ENCODE measurements around the gene RAET1E.
"Not testable (repeated sequence)": the region's sequence is repeated elsewhere in the genome, so short reads cannot be mapped to it uniquely, and the experiment has no call there.

RAET1E gene

DNA sequence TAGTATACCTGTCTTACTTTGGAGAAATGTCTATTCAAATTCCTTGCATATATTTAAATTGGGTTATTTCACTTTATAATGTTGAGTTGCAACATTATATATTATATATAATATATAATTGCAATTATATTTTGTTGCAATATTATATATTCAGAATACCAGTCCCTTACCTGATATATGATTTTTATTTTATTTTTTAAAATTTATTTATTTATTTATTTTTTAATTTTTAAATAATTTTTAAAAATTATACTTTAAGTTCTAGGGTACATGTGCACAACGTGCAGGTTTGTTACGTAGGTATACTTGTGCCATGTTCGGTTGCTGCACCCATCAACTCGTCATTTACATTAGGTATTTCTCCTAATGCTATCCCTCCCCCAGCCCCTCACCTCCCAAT is 29.1 kb upstream of the RAET1E start:
- not testable (repeated sequence) for DNase-seq (ENCODE audit: low spot score)

DNA sequence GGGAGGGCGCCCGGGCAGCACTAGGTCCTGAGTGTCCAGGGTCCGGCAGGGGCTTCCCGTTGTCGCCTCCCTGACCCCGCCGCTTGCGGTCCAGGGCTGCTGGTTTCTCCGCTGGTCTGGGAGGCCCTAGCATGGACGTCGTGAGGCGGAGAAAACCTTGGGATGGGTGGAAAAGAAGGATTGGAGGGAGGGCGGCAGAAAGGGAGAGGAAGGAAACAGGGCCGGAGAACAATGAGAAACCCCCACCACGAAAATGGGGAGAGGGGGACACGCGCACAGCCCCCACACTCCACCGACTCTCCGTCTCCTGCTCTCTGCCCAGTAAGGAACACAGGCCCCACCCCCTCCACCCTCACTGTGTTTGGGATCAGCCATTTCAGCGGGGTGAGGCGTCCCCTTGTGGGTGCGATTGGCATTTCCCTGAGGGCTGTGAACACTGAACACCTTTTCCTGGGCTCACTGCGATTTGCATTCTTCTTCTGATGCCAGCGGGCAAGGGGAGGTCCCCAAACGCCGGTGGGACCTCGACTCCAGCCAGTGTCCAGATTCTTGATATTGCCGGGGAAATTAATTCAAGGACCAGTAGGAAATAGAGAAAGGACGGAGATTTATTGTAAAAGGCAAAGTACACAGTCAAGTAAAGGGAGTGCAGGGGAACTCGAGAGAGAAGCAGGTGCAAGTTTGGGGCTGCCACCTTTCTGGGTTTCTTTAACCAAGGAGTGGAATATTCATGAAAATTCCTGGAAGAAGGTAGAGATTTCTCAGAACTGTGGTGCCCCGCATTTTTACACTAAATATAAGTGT is 28.3 kb upstream of the RAET1E start:
- DNase-seq (ENCODE audit: low spot score), result peak; percentile 84

DNA sequence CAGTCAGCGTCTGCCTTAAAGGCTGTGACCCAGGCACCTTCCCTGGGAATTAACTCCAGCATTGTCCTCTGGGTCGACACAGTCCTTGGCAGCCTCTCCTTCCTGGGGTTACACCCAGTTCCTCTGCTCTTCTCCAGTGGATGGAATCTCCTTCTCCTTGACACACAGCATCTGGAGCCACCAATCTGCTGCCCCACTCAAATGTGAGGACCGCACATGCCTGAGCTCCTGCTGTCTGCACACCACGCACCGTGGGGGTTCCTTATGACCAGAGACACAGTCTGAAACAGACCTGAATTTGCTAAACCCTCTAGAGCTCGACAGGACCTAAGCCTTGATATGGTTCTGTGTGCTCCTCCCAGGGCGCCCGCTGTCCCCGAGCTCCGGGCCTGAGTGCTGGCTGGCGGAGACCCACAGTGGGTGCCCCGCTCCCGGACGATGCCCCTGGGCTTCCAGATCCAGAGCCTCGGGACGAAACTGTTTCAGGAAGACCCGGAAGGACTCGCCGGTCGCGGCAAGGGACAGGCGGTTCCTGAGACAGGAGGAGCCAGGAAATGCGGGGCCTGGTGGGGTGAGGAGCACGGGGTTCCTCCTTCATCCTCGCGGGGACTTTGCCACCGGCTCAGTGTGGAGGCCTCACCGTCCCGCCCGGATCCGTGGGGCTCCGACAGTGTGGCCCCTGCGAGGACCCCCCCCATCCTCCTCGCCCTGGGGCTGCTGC is 27.5 kb upstream of the RAET1E start:
- no peak for DNase-seq (ENCODE audit: low spot score)

DNA sequence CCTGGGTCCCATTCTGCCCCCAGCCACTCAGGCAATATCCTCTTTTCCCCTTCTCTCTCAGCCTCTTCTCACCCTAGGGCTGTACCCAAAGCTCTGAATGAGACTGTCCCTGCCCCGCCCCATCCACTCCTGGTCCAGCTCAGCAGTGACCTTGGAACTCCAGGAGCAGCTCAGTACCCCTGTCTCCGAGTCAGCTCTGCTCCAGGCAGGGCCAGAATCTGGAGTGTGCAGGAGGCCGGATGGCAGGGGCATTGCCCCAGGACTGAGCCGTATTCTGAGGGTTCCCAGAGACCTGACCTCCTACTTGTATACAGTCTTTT is 27.0 kb upstream of the RAET1E start:
- DNase-seq (ENCODE audit: low spot score), result no peak

DNA sequence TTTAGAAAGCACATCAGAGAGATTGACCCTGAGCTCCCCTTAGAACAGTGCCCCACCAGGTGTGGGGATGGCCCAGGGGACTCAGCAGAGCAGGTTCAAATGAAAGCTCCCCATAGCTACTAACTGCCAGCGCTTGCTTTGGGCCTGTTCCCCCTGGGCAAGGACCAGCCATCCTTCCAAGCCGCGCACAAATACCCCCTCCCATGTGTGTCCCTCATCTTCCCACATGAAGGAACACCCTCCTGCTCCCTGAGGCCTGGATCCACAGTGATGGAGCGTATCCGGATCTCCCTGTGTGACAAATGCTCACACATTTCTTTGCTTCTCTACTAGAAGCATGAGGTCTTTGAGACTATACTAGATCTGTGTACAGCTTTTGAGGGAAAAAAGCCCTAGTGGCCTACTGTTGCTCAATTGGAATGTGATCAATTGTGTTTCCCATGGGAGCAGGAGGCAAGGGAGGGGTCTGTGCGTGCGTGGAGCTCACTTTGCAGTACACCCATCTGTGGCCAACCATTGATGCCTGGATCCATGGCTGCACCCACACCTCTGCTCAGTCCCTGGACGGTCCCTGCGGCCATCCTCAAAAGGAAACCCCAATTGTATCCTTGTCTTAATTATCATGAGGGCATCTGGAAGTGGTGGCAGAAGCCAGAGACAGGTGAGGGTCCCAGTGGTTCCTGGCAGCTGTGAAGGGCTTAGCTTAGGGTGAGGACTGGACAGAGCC is 26.5 kb upstream of the RAET1E start:
- no peak for DNase-seq (ENCODE audit: low spot score)

DNA sequence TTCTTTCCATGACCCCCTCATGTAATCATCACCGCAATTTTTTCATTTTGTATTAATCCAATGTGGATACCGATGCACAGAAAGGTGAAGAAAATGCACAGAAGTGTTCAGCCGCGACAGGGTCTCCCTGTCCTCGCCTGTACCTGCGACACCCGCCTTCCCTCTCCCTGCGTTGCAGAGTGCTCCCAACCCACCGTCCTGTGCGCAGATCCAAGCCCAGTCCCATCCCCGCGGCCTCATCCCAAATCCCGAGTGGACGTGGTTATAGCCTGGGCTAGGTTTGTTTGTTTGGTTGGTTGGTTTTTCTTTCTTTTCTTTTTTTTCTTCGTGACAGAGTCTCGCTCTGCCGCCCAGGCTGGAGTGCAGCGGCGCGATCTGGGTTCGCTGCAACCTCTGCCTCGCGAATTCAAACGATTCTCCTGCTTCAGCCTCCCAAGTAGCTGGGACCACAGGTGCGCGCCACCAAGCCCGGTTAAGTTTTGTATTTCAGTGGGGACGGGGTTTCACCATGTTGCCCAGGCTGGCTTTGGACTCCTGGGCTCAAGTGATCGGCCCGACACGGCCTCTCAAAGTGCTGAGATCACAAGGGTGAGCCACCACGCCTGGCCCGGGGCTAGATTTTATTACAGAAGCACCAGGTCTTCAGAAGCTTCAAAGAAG is 25.5 kb upstream of the RAET1E start:
- DNase-seq (ENCODE audit: low spot score), result no peak

DNA sequence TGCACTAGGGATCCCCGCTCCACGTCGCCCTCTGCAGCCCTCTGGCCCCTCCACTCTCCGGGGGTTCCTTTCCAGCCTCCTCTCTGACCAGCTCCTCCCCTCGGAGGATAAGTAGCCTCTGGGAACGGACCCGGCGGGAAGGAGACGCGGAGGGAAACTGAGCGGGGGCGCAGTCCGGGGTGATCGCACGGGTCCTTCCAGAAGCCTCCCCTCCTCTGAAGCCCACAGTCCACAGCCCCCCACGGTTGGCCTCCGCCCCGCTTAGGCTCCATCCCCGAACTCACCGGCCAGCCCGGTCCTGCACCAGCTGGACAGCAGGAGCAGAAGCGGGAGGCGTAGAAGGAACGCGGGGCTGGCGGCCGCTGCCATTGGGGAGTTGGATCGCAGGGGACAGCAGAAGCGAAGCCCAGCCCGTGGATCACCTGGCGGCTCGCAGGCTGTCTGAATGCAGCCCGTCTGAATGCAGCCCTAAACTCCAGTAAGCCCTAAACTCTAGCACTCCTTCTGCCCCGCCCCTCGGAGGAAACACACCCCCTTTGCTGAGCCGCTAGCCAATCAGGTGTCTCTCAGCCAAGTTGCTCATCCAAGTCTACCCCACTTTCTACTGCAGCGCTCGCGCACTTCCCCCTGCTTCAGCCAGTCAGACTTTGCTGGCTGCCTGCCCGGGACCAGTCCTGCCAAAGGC is 24.9 kb upstream of the RAET1E start, which contains the start of gene RAET1G:
Gene RAET1G, minus strand, starts transcription at position 480 of the 685 bp plus-strand sequence. Its CDS starts 111 bp downstream, at position 369.
- DNase-seq (ENCODE audit: low spot score), result peak; percentile 90

DNA sequence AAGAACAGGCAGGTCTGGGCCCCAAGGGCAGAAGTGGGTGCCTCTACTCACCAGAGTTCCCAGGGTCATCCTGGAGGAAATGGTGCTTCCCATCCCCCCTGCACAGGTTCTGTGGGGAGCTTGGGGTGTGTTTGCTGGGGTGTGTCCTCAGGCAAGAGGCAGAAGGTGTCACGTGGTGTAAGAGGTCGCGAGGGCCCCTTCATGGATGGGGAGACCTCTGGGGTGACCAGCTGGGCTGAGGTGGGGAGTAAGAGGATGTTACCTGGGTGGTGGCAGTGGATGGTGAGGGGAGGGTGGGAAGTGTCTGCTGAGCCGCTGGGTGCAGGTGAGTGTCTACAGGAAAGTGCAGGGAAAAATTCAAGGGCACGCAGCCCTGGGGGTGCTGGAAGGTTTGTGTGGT is 24.2 kb upstream of the RAET1E start:
- not testable (repeated sequence) for DNase-seq (ENCODE audit: low spot score)

DNA sequence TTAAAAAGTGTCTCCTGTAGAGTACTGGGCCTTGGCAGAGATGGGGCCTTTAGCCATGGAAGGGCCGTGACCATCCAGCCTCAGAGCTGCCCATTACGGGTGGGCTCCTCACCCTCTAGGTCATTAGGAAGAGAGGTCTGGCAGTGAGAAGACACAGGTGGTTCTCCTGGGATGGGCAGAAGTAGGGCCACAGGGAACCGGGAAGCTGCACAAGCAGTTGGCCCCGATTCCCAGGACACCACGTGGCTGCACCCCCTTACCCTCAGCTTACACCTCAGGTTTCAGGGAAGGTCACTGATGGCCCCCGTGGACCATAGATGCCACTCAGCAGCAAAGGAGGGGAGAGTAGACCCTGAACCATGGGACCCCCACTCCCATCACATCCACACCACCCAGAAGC is 23.4 kb upstream of the RAET1E start:
- DNase-seq (ENCODE audit: low spot score), result peak; percentile 46

DNA sequence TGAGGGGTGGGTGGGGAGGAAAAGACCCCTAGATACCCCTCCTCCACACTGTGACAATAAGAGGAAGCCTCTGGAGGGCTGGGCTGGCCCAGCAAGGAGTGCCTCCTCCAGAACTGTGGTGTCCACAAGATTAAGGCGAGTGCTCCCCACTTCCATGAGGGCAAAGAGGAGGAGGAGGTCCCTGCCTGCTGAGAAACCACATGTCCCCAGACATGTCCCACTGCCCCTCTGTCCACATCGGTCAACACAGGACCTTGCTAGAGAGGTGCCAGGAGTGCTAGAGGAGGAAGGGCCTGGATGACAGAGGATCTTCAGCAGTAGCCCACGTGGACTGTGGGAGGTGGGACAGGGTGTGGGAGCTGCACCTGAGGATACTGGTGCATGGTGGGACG is 21.9 kb upstream of the RAET1E start:
- peak; percentile 40 for DNase-seq (ENCODE audit: low spot score)

DNA sequence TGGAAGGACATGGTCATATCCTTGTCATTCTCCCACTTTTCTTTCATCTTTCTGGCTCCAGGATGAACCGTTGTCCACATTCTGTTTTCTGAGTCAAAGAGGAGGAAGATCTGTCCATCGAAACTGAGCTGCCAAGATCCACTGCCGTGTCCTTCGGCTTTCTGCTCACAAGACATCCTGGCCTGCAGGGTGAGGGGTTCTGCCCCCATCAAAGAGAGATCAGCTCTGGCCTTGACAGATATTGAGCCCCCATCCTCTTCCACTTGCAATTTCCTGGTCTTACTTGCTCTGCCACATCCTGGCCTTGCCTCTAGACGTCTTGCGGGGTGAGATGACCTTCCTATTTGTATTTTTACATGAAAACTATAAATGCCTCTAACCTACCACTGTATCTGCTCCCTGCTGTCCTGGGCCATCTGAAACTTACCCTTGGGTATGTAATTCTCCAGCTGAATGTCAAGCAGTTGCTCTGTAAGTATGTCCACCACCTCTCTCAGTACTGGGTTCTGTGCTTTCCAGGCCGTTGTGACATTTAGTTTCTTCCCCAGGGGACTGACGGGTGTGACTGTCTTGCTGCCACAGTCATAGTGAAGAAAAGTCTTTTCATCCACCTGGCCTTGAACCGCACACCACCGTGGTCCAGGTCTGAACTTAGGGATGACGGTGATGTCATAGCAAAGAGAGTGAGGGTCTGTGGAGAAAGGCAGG is 21.4 kb upstream of the RAET1E start:
- not testable (repeated sequence) for DNase-seq (ENCODE audit: low spot score)

DNA sequence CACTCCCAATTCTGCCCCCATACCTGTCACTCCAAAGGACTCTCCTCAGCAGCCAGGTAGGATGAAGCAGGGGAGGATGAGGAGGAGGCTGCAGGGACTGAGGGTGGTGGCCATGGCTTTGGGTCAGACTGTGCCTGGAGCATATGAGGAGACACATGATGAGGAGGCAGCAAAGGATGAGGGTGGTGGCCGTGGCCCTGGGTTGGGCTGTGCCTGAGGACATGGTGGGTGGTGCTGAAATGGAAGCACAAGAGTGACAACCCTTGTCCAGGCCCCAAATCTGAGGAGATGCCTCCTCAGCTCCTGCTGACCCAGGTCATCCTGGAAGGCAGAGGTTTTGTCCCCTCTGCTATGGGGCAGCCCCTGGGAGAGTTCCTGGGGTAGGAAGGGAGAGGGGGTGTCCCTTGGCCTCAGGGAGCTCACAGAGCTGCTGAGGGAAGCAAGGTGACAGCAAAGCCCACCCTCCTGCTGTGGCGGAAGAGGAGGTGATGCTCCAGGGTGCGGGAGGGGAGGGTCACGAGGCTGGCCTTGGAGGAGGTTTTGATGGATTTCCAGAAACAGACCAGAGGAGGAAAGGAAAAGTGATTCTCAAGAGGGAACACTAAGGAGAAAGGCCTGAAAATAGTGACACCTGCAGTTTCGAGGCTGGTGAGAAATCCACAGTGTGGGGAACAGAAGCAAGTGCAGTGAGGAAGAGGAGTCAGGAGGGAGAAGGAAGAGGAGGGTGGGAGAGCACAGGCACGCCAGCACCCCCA is 20.4 kb upstream of the RAET1E start:
- peak; percentile 57 for DNase-seq (ENCODE audit: low spot score)

DNA sequence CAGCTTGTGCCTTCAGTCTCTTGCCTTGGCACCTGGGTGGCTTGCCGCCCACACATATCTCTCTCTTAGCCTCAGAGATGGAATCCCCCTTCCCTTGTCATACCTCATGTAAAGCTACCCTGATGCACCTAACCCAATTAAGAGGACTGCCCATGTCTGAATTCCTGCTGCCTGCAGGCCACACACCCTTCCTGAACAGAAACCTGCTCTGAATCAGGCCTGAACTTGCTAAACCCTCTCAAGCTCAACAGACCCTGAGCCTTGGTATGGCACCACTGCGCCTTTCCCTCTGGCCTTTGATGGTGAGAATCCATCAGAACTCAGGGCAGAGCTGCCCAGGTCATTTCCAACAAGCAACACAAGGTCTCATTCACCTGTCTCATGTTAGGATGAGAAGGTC is 19.8 kb upstream of the RAET1E start:
- peak; percentile 48 for DNase-seq (ENCODE audit: low spot score)

DNA sequence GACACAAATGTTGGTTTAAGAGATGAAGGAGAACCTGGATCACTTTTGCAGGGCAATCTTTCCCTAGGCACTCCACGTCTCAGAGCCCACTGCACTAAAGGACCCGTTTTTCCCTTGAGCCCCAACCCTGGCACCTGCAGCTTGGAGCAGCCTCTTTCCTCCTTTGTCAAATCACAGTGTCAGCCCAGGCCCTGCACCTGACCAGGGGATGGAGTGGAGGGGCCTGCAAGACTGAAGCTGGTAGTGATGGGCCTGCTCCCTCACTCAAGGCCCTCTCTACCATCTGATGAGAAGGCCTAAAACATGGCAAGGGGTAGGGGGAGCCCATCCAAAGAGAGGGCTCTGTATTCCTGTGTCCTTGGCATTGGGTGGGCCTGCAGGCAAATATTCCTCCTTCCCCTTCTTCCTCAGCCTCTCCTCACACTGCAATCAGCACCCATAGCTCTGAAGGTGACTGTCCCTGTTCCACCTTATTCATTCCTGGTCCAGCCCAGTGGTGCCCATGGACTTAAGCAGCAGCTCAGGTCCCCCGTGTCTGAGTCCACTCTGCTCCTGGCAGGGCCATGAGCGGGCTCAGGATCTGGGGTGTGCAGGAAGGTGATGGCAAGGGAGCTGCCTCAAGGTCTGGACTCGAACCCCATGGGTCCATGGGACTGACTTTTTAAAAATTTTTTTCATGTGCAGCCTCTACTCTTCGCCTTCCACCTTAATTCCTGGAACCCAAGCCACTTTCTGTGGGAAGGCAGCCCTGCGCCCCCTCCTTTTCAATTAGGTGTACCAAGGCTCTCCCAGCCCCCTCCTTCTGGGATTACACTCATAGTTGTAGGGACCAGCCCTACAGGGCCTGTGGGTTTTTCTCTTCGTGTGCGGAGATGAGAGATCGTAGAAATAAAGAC is 18.3 kb upstream of the RAET1E start:
- peak; percentile 45 for DNase-seq (ENCODE audit: low spot score)

DNA sequence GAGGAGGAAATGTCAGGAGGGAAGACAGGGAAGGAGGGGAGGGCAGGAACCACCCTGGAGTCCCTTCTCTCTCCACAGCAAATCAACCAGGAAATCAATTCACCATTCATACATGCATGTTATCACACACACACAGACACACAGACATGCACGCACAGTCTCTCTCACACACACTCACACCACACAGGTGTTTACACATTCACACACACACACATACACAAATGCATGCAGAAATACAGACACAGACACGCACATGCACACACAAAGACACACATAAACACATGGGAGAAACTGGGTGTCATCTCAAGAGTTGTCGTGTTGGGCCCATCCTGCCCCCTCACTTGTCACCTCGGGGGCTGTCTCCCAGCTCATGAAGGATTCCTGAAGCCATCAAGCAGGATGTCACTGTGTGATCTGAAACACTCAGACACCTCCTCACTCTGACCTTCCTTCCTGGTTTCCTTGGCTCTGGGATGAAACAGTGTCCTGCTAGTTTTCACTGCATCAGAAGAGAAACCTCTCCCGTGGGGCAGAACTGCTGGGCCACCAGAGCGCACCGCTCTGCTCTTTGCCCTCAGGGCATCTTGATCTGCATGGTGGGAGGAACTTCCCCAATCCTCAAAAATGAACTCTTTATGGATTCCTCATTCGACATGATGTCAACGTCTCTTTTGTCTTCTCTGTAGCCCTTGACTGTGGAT is 15.8 kb upstream of the RAET1E start:
- peak; percentile 26 for DNase-seq (ENCODE audit: low spot score)

DNA sequence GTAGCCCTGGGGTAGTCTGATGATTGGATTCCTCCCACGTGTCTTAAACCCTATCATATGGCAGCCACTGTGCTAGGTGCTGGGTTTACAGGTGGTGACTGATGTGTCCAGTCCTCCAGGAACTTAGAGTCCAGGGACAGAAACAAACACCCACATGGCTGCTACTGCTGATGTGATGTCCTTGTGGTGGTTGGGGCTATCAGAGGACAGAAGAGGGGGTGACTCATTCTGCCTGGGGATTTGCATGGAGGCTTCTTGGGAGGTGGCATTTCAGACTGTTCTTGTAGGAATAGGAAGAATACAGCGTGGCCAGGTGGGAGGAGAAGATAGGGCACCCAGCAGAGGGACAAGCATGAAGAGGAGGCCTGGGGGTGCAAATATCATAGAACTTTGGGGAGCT is 15.2 kb upstream of the RAET1E start:
- no peak for DNase-seq (ENCODE audit: low spot score)

DNA sequence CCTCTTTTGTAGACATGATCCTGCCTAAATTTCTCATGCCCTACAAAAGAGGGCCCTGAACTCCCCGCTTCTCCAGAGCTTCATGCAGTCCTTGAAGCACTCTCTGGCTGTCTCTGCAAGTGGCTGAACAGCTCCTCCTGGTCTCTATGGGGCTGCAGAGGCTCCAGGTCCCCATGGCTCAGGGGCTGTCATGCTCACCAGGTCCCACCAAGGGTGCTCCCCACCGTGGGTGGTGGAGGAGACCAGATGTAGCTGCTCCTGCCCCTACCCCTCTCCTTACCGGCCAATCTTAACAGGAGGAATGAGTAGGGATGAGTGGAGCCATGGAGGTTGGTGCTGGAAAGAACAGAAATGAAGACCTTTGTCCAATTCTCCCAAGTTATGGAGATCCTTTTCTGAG is 14.8 kb upstream of the RAET1E start:
- DNase-seq (ENCODE audit: low spot score), result not testable (repeated sequence)

DNA sequence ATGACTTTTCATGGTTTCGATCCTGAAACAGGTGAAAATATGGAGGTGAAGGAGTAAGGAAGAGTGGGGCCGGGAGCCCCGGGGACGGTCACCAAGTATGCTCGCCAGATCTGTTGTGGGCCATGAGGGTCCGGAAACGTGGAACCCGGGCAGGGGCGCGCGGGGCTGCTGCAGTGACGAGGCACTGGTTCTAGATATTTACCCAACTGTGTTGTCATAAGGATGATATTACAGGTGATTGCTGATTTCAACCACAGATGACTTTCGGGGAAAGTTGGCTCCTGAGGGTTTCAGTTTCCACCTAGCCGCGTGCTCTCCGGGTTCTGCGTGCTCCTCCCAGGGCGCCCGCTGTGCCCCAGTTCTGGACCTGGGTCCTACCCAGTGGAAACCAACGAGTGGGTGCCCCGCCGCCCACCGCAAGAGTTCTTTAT is 12.8 kb upstream of the RAET1E start:
- DNase-seq (ENCODE audit: low spot score), result peak; percentile 34
